Measurements from ENCODE around the gene VPS37C. TPM values are rescaled to one million over a fixed set of nuclear protein-coding genes. Genes with fewer than 3 reads are reported as not detected.

Gene VPS37C
- total RNA-seq, 1 experiment from 2014 or later = 23.1 TPM

- BruUV-seq (replicated peaks) = no TSS peak
- Histone ChIP-seq H3K27me3 (ENCODE audit: insufficient read depth, low read length) (no peaks in the 10 kb centered on the region), H3K4me3 (replicated peaks in 1 of 2; ENCODE audit: low read depth in 1 of 2, low read length in 2 of 2) (no peak overlapping the region), H3K9me2 (ENCODE audit: insufficient read depth) (no peaks in the 10 kb centered on the region), H3K9me3 (ENCODE audit: control insufficient read depth in 1 of 2, insufficient read depth in 1 of 2, low read depth in 1 of 2, low read length in 2 of 2) (no peaks in the 10 kb centered on the region), H2AFZ (ENCODE audit: low read depth, low read length, poor library complexity, severe bottlenecking) (no peak overlapping the region), H3K4me2 (ENCODE audit: low read length) (no peak overlapping the region), H3K9ac (ENCODE audit: low read length) (no peak overlapping the region), H3K79me2 (ENCODE audit: insufficient read depth, low read length) (no peaks in the 10 kb centered on the region), H3K27ac (ENCODE audit: low read depth, low read length) (no peak overlapping the region), H3K36me3 (ENCODE audit: control insufficient read depth in 1 of 2, insufficient read depth in 2 of 2, low read length in 2 of 2) (no peaks in the 10 kb centered on the region), H4K20me1 (ENCODE audit: insufficient read depth) (no peaks in the 10 kb centered on the region), H3K4me1 (ENCODE audit: control insufficient read depth in 1 of 2, insufficient read depth in 2 of 2, low read length in 2 of 2) (no peaks in the 10 kb centered on the region)
- intact Hi-C loops (cut with micrococcal nuclease) = loop anchor here (5.0 kb wide), 1 partner anchor 106 kb away; no protein-coding TSS in a partner anchor
- RAD21 ChIA-PET (ENCODE audit: low non-redundant PET in 1 of 2, low total read pairs in 2 of 2, uncharacterized antibody in 2 of 2, unreplicated experiment in 2 of 2) = no interaction called here
- POLR2A ChIA-PET = no interaction called here
- peak; percentile 30; the same call in 1 of the 2 replicates for TF ChIP-seq RAD21 (IDR thresholded peaks at IDR 0.05; ENCODE audit: low read depth)
- TF ChIP-seq SIN3A (IDR thresholded peaks at IDR 0.05; ENCODE audit: low read depth) = no peak
- DNase-seq (ENCODE audit: low read depth, low spot score) (no peak), ATAC-seq (0 out of 2 replicates have a peak, but pooled peaks have one; percentile 47)
- CTCF ChIA-PET = no interaction called here
Observed at GRCh38 chr11:61080986-61081590, 80.1 kb downstream of the VPS37C start.

- ChIA-PET CTCF (no interaction called here), RAD21 (ENCODE audit: low non-redundant PET in 1 of 2, low total read pairs in 2 of 2, uncharacterized antibody in 2 of 2, unreplicated experiment in 2 of 2) (no interaction called here), POLR2A (no interaction called here)
- intact Hi-C loops (cut with micrococcal nuclease) = loop anchor here (5.0 kb wide), 1 partner anchor 107 kb away; no protein-coding TSS in a partner anchor
- DNase-seq (ENCODE audit: low read depth, low spot score) (no peak), ATAC-seq (no peak)
- Histone ChIP-seq H3K9me3 (ENCODE audit: control insufficient read depth in 1 of 2, insufficient read depth in 1 of 2, low read depth in 1 of 2, low read length in 2 of 2) (no peaks in the 10 kb centered on the region), H2AFZ (ENCODE audit: low read depth, low read length, poor library complexity, severe bottlenecking) (no peak overlapping the region), H3K36me3 (ENCODE audit: control insufficient read depth in 1 of 2, insufficient read depth in 2 of 2, low read length in 2 of 2) (no peaks in the 10 kb centered on the region), H3K27me3 (ENCODE audit: insufficient read depth, low read length) (no peaks in the 10 kb centered on the region), H3K79me2 (ENCODE audit: insufficient read depth, low read length) (no peaks in the 10 kb centered on the region), H3K4me1 (ENCODE audit: control insufficient read depth in 1 of 2, insufficient read depth in 2 of 2, low read length in 2 of 2) (peaks cover 0 to 5% of the 10 kb centered on the region in 2 experiments; a peak in 2 of 4 replicates), H3K4me2 (ENCODE audit: low read length) (no peak overlapping the region), H4K20me1 (ENCODE audit: insufficient read depth) (no peaks in the 10 kb centered on the region), H3K4me3 (replicated peaks in 1 of 2; ENCODE audit: low read depth in 1 of 2, low read length in 2 of 2) (no peak overlapping the region), H3K9me2 (ENCODE audit: insufficient read depth) (no peaks in the 10 kb centered on the region), H3K27ac (ENCODE audit: low read depth, low read length) (no peak overlapping the region), H3K9ac (ENCODE audit: low read length) (no peak overlapping the region)
- TF ChIP-seq JUND (IDR thresholded peaks at IDR 0.05) (no peak), CBX3 (IDR thresholded peaks at IDR 0.05; ENCODE audit: low read depth) (no peak), POLR2AphosphoS5 (IDR thresholded peaks at IDR 0.05; ENCODE audit: low read depth, low read length) (no peak), SIN3A (IDR thresholded peaks at IDR 0.05; ENCODE audit: low read depth) (no peak), ZBTB33 (IDR thresholded peaks at IDR 0.05; ENCODE audit: extremely low read depth, insufficient replicate concordance, low read length) (no peak), CEBPB (IDR thresholded peaks at IDR 0.05; ENCODE audit: low read depth) (no peak), ATF3 (IDR thresholded peaks at IDR 0.05) (no peak), YY1 (IDR thresholded peaks at IDR 0.05; ENCODE audit: extremely low read depth, insufficient replicate concordance, low read depth, low read length) (no peak), POLR2A (IDR thresholded peaks at IDR 0.05; ENCODE audit: borderline replicate concordance, extremely low read depth, insufficient read depth, insufficient read length) (no peak), RAD21 (IDR thresholded peaks at IDR 0.05; ENCODE audit: low read depth) (no peak), MAX (IDR thresholded peaks at IDR 0.05) (no peak)
- BruUV-seq (replicated peaks) = no TSS peak
Observed at GRCh38 chr11:61080526-61080925, 80.7 kb downstream of the VPS37C start.

All from HCT116 (cell line).